DMS153 treated with DMSO at 0.1 percent for 48 hours (cell line): ENCODE data around the gene GOLGA6L2.

Source experiments
- DNase-seq: peaks from one replicate; lab custom pipeline; 2025; ENCODE audit not compliant: unreplicated experiment; lab: John Stamatoyannopoulos, UW

GOLGA6L2 gene

GRCh38 chr15:23395030-23395692 lies 51.9 kb downstream of the GOLGA6L2 start:
- DNase-seq = no peak
